NCI-H345 (cell line): Measurements from ENCODE around the gene CPN1.
"Not testable (repeated sequence)": the region's sequence is repeated elsewhere in the genome, so short reads cannot be mapped to it uniquely, and the experiment has no call there.

Source experiments
- DNase-seq: peaks from one replicate; lab custom pipeline; 2025; lab: John Stamatoyannopoulos, UW

CPN1 gene

GRCh38 chr10:100081075-100082001, at the start of gene CPN1:
Gene CPN1, minus strand, starts transcription at chr10:100081869. Its CDS starts 244 bp downstream, at chr10:100081625.
- DNase-seq = no peak

- no peak for DNase-seq
These were observed 49.2 kb upstream of the CPN1 start for GRCh38 chr10:100130831-100131230.

- no peak for DNase-seq
These were observed 47.8 kb upstream of the CPN1 start for GRCh38 chr10:100129424-100129823.

- no peak for DNase-seq
These were observed 47.3 kb upstream of the CPN1 start for GRCh38 chr10:100128951-100129350.

GRCh38 chr10:100125335-100125734, 43.7 kb upstream of the CPN1 start:
- not testable (repeated sequence) for DNase-seq

GRCh38 chr10:100124097-100124496, 42.4 kb upstream of the CPN1 start:
- DNase-seq = no peak

GRCh38 chr10:100122780-100123179, 41.1 kb upstream of the CPN1 start:
- no peak for DNase-seq

GRCh38 chr10:100120550-100120949, 38.9 kb upstream of the CPN1 start:
- DNase-seq = no peak

- DNase-seq = no peak
These were observed 38.1 kb upstream of the CPN1 start for GRCh38 chr10:100119726-100120125.

GRCh38 chr10:100114976-100115770, 33.5 kb upstream of the CPN1 start:
- DNase-seq = no peak

- DNase-seq = no peak
These were observed 32.8 kb upstream of the CPN1 start for GRCh38 chr10:100114460-100114859.

- DNase-seq = no peak
These were observed 28.0 kb upstream of the CPN1 start for GRCh38 chr10:100109670-100110069.

- DNase-seq = no peak
These were observed 25.2 kb upstream of the CPN1 start for GRCh38 chr10:100106865-100107264.

GRCh38 chr10:100104300-100104699, 22.6 kb upstream of the CPN1 start:
- DNase-seq = no peak

- DNase-seq = no peak
These were observed 21.9 kb upstream of the CPN1 start for GRCh38 chr10:100103581-100103980.

- no peak for DNase-seq
These were observed 19.8 kb upstream of the CPN1 start for GRCh38 chr10:100101192-100102076.

- no peak for DNase-seq
These were observed 19.0 kb upstream of the CPN1 start for GRCh38 chr10:100100651-100101184.

- DNase-seq = no peak
These were observed 7.6 kb upstream of the CPN1 start for GRCh38 chr10:100089241-100089640.

GRCh38 chr10:100086708-100087107, 5.0 kb upstream of the CPN1 start:
- not testable (repeated sequence) for DNase-seq

GRCh38 chr10:100085596-100085995, 3.9 kb upstream of the CPN1 start:
- no peak for DNase-seq

GRCh38 chr10:100083623-100084022, 2.0 kb upstream of the CPN1 start:
- DNase-seq = no peak

- DNase-seq = not testable (repeated sequence)
These were observed 607 bp upstream of the CPN1 start for GRCh38 chr10:100082276-100082675.
